ACHN (cell line): Measurements from ENCODE around the gene SMG9.
"Not testable (repeated sequence)": the region's sequence is repeated elsewhere in the genome, so short reads cannot be mapped to it uniquely, and the experiment has no call there.

ENCODE experiments used
- DNase-seq: peaks from one replicate; pipeline ENCODE4 v3.0.0-alpha.2; 2015
- in situ Hi-C: cut with HindIII; loops from 2 replicates; pipeline ENCODE4 v1.10.0; 2017; ENCODE audit warnings: low sequenced_read_pairs, low pct_ligation_motif_present, low pct_unique_long_range_greater_than_20kb

The SMG9 gene

DNA sequence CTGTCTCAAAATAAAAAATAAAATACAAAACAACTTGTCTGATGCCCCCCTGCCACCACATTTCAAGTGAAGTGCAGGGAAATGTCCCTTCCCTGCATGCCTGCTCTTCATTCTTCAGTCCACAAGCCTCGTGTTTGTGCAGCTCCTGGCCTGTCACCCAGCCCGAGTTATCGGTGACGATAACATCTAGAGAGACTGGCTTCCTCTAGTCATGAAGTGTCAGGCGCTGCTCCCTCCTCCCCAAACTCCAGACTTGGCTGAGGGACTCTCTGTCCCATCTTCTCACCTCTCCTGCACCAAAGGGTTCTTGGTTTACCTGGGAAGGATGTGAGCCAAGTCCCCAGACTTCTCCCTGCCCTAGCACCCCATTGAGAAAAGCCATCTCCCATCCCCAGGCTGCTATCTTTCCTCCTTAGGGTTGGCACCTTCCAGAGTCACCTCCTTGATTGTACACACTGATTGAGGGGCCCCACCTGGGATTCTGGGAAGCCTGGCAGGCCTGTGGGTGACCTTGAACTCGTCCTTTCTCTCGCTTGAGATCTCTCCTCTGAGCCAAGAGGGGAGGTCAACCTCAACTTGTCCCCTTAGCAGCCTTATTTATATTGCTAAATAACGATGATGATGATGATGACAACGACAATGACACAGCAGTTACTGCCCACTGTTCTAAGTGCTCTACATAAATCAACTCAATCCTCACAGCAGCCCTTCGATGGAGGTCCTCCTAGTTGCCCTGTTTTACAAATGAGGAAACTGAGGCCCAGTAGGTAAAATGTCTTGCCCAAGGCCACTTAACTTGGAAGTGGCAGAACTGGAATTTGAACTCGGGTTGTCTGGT, 71.7 kb downstream of the SMG9 start:
- DNase-seq: no peak
- in situ Hi-C loops: no loop called here

DNA sequence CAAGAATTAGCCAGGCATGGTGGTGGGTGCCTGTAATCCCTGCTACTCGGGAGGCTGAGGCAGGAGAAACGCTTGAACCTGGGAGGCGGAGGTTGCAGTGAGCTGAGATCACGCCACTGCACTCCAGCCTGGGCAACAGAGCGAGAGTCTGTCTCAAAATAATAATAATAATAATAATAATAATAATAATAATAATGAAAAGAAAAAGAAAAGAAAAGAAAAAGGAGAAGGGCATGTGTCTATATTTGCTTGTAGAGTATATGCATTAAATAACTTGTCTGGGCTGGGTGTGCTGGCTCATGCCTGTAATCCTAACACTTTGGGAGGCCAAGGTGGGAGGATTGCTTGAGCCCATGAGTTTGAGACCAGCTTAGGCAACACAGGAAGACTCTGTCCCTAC, 72.5 kb downstream of the SMG9 start:
- in situ Hi-C loops, DNase-seq: not testable (repeated sequence)

DNA sequence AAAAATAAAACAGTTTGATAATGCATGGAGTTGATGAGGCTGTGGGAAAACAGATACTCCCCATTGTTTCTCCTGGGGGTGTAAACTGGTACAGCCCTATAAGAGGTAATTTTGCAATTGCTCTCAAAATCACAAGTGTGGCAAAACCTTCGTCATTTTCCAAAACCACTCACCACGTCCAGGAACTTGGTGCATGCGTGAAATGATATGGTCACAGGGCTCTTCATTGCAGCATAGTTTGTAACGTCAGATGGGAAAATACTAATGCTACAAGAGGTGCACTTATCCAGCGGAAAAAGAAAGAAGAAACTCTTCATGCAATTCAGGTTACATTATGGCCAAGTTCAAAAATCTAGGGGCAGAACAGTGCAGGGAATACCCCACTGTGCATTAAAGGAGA, 72.9 kb downstream of the SMG9 start:
- DNase-seq: no peak
- in situ Hi-C loops: no loop called here

DNA sequence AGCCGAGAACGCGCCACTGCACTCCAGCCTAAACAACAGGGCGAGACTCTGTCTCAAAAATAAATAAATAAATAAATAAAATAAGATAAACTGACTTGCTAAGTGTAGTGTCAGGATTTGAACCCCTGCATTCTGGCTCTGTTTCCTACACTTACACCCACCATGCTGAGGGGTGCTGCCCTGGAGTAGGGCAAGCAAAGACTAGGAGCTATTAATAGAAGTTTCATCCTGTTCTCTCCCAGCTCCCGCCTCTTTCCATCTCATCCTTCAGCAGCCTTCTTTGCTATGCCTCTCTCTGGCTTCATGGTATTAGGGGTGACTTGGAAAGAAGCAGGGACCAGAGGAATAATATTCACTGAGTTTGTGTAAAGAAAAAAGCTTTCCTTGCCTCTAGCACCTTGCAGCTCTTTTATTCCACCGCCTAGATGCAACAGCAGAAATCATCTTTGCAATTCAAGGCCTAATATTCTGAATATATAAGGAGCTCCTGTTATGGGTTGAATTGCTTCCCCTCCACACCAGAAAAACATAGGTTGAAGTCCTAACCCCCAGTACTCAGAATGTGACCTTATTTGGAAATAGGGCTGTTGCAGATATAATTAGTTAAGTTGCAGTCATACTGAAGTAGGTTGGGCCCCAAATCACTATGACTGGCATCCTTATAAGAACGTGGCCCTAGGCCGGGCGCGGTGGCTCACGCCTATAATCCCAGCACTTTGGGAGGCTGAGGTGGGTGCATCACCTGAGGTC, 76.1 kb downstream of the SMG9 start:
- in situ Hi-C loops: no loop called here
- DNase-seq: no peak
